ENCODE data around the gene ROBO1. TPM values are rescaled to one million over a fixed set of nuclear protein-coding genes. Genes with fewer than 3 reads are reported as not detected.

ROBO1 gene
- total RNA-seq, 1 donor from 2014 or later = 71.7 TPM

DNA sequence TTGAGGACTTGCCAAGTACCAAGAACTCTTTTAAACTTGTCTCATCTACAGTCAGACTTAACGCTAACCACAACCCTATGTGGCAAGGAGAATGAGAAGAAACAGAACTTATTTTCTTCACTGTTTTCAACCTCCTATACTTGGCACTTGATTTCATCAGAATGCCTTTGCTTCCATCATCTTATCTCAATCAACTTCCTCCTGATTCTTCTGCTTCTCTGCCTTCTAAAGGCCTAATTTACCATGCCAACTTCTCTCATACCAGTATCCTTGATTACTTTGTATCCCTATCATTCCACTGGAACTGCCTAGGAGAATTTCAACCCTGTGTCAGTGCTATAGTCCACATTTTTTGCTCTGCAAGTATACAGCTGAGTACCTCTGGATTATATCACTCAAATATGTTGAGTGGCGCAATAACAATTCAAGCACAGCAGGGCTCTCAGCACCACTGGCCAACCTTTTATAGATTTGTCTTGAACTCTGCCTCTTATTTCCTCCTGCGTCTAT lies 413.6 kb downstream of the ROBO1 start:
- Histone ChIP-seq H3K4me1 (ENCODE audit: insufficient read depth, low read length) (no peaks in the 10 kb centered on the region), H3K36me3 (ENCODE audit: insufficient read depth, low read length) (no peaks in the 10 kb centered on the region), H3K27me3 (ENCODE audit: insufficient read depth, low read length) (no peaks in the 10 kb centered on the region), H4K20me1 (ENCODE audit: insufficient read depth, low read length) (no peaks in the 10 kb centered on the region), H2AFZ (ENCODE audit: low read depth, low read length) (no peak overlapping the region), H3K9me3 (ENCODE audit: insufficient read depth, low read depth, low read length) (no peaks in the 10 kb centered on the region), H3K4me2 (ENCODE audit: low read length) (no peak overlapping the region), H3K79me2 (ENCODE audit: insufficient read depth, low read length) (no peaks in the 10 kb centered on the region), H3K27ac (ENCODE audit: low read depth, low read length) (no peak overlapping the region), H3K4me3 (ENCODE audit: insufficient read depth, low read depth, low read length) (no peak overlapping the region), H3K9ac (ENCODE audit: low read length) (no peak overlapping the region)
- FAIRE-seq (no peak), DNase-seq (ENCODE audit: low read depth) (no peak)
- no peaks in the 10 kb centered on the region for H3K9me3 Mint-ChIP-seq (ENCODE audit: unreplicated experiment)
- no peak overlapping the region for H3K4me3 Mint-ChIP-seq (ENCODE audit: unreplicated experiment)
- TF ChIP-seq EZH2 (IDR thresholded peaks at IDR 0.05; ENCODE audit: insufficient read depth, low read length) (no peak), CTCF (IDR thresholded peaks at IDR 0.05; ENCODE audit: insufficient read depth, low read depth, low read length) (no peak)
- no peaks in the 10 kb centered on the region for H3K4me1 Mint-ChIP-seq (ENCODE audit: low read depth, unreplicated experiment)
- no peaks in the 10 kb centered on the region for H3K36me3 Mint-ChIP-seq (ENCODE audit: low read depth, unreplicated experiment)
- H3K27ac Mint-ChIP-seq (ENCODE audit: unreplicated experiment) = no peak overlapping the region
- H3K27me3 Mint-ChIP-seq (ENCODE audit: low read depth, unreplicated experiment) = no peaks in the 10 kb centered on the region

DNA sequence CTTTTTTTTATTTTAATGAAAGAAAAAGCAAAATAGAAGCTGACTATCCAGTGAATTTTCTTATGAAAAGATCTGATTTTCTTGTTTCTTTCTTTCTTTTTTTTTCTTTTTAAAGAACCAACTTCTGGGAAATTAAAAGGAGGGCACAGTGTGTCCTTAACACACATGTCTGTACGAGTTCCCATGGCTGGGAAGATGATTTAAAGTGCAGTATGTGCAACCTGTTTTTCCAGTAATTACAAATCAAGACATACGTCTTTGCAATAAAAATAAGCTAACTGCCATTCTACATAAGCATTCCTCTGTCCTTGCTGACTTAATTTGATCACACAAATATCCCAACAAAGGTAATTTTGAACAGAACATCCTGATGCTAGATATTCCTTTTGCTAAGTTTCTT lies 416.1 kb downstream of the ROBO1 start:
- H3K4me2 ChIP-seq (ENCODE audit: low read length) = no peak overlapping the region
- H4K20me1 ChIP-seq (ENCODE audit: insufficient read depth, low read length) = no peaks in the 10 kb centered on the region
- H3K4me3 ChIP-seq (ENCODE audit: insufficient read depth, low read depth, low read length) = no peak overlapping the region
- H3K79me2 ChIP-seq (ENCODE audit: insufficient read depth, low read length) = no peaks in the 10 kb centered on the region
- H3K27me3 ChIP-seq (ENCODE audit: insufficient read depth, low read length) = no peaks in the 10 kb centered on the region
- TF ChIP-seq EZH2 (IDR thresholded peaks at IDR 0.05; ENCODE audit: insufficient read depth, low read length) (no peak), CTCF (IDR thresholded peaks at IDR 0.05; ENCODE audit: insufficient read depth, low read depth, low read length) (no peak)
- H3K4me3 Mint-ChIP-seq (ENCODE audit: unreplicated experiment) = no peak overlapping the region
- no peaks in the 10 kb centered on the region for H3K36me3 ChIP-seq (ENCODE audit: insufficient read depth, low read length)
- DNase-seq (ENCODE audit: low read depth) (no peak), FAIRE-seq (no peak)
- H3K9me3 Mint-ChIP-seq (ENCODE audit: unreplicated experiment) = no peaks in the 10 kb centered on the region
- H3K9me3 ChIP-seq (ENCODE audit: insufficient read depth, low read depth, low read length) = no peaks in the 10 kb centered on the region
- no peaks in the 10 kb centered on the region for H3K36me3 Mint-ChIP-seq (ENCODE audit: low read depth, unreplicated experiment)
- H3K27ac ChIP-seq (ENCODE audit: low read depth, low read length) = no peak overlapping the region
- H3K27ac Mint-ChIP-seq (ENCODE audit: unreplicated experiment) = no peak overlapping the region
- no peaks in the 10 kb centered on the region for H3K4me1 ChIP-seq (ENCODE audit: insufficient read depth, low read length)
- no peaks in the 10 kb centered on the region for H3K27me3 Mint-ChIP-seq (ENCODE audit: low read depth, unreplicated experiment)
- no peaks in the 10 kb centered on the region for H3K4me1 Mint-ChIP-seq (ENCODE audit: low read depth, unreplicated experiment)
- no peak overlapping the region for H3K9ac ChIP-seq (ENCODE audit: low read length)
- H2AFZ ChIP-seq (ENCODE audit: low read depth, low read length) = no peak overlapping the region
